ENCODE data around the gene UPK3BL2.
"Not testable (repeated sequence)": the region's sequence is repeated elsewhere in the genome, so short reads cannot be mapped to it uniquely, and the experiment has no call there.

UPK3BL2 gene

DNA sequence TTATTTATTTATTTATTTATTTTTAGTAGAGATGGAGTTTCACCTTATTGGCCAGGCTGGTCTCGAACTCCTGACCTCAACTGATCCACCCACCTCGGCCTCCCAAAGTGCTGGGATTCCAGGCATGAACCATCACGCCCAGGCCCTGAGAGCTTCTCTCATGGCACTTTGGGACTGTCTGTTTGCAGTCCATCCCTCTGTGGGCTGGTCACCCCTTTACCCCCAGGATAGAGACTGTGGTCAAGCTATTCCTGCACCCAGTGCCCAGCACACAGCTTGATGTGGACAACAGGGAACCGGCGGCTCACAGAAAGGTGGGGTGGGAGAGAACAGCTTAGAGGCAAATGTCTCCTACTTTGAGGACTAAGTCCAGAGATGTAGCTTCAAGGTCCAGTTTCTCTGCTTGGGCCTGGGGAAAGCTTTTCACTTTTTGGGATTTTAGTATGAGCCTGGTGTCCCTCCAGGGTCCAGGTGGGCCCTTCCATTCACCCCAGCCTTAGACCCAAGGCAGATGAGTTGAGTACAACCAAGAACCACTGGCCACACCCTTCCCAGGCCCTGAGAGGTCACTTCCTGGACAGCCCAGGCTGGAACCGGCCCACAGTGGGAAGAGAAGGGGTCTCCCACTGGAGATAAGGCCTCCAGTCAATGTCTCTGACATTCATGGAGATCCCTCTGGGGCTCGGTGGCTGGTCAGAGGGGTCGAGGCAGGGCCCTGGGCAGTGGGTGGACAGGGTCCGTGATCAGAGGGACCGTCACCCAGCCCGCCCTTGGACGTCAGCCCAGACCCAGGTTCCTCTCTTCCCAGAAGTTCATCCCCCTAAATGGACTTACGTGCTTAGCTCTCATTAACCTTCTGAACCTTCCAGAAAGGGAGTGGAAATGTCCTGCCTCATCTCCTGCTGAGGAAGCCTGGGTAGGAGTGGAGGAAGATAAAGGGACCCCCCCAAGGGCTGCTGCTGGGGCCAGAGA lies 15.4 kb downstream of the UPK3BL2 start:
- not testable (repeated sequence) for DNase-seq

DNA sequence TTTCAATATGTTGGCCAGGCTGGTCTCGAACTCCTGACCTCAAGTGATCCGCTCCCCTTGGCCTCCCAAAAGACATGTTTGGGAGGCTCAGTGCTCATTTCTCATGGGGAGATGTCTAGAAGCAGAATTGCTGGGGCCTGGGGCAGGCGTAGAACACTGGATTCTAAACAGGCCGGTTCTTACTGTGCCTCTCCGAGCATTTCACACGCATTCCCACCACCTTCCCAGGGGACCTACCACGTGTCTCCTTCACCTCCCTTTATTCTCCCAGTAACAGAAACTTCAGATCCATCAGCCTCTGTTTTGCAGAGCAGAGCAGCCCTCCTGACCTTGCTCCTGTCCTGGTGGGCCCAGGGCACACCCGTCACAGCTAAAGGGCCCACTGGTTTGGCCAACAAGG lies 16.3 kb downstream of the UPK3BL2 start:
- not testable (repeated sequence) for DNase-seq

DNA sequence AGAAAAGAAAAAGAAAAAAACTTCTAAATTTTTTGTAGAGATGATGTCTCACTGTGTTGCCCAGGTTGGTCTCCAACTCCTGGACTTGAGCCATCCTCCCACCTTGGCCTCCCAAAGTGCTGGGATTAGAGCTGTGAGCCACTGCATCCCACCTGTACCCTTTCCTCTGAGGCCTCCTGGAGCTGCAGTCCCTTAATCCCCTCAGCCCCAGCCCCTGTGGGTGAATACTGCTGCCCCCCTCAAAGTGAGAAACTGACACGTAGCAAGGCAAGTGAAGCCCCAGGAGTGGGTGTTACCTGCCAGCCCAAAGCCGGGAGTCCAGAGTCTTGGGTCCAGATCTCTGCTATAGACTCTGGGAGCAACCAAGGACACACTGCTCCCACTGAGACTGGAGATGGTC lies 18.7 kb downstream of the UPK3BL2 start:
- not testable (repeated sequence) for DNase-seq

DNA sequence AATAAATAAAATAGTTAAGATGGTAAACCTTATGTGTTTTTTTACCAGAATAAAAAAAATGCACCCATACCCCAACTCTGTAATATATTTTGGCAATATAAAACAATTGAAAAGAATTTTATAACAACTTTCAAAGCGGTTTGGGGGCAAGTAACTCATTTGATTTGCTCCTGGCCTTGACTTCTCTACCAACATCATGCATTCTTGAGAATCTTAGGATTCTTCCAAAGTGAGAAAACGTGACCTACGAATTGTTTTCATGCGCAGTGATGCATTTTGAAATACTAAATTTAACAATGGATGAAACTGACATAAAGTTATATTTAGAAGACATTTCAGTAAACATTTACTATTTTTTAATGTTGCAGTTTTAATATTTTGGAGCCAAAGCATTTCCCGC lies 22.7 kb downstream of the UPK3BL2 start:
- DNase-seq = not testable (repeated sequence)

DNA sequence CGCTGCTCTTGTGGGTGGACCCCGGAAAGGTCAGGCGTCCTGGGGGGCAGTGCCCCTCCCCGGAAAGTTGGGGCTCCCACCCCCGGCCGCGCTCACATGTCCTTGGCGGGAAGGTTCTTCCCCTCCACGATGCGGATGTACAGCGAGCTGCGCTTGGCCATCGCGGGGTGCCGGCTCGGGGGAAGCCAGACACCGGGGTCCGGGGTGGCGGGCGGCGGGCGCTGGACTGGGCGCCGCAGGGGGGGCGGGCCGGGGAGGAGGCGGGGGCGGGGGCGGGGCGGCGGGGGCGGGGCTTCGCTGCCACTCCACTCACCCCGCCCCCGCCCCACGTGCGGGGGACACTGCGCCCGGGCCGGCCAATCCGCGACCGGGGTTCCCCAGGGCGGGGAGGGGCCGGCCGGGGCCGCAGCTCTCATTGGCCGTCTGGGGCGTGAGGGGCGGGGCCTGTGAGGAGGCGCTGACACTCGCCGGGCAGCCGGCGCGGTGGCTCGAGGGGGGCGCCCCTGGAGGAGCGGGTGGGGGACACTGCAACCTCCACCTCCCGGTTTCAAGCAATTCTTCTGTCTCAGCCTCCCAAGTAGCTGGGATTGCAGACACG lies 25.8 kb downstream of the UPK3BL2 start, which contains the start of gene RASA4B:
Gene RASA4B, minus strand, starts transcription at position 228 of the 598 bp plus-strand sequence. Its CDS starts 67 bp downstream, at position 161.
- DNase-seq = not testable (repeated sequence)

DNA sequence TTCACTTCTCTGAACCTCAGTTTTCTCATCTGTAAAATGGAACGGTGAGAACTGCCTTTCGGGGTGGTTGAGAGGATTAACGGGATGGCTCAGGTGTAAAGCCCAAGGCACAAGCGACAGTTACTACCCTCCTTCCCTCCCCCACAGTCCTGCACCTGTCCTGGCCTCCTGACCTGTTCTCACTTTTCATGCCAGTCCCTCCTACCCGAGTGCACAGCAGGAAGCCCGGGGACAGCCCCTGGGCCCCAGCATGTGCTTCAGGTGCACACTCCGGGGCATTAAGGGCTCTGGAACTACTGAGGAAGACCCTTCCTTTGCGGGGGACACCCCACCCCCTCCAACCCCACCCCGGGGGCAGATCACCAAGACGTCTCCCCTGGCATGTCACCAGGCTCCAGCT lies 26.5 kb downstream of the UPK3BL2 start:
- not testable (repeated sequence) for DNase-seq

DNA sequence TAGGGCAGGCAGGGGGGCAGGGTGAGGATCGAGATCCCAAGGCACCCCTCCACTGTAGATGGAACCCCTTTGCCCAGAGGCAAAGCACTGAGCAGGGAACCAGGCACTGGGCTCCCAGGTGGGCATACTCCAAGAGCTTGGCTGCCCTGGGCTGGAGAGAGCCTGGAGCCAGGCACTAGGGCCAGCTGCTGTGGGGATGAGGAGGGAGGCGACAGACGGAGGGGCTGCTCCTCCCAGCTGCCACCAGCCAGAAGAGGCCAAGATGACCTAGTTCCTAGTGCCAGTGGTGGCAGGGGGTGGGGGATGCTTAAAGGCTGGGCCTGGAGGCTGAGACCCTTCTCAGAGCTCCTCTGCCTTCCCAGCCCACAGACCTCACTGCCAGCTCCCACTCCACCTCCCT lies 27.6 kb downstream of the UPK3BL2 start:
- not testable (repeated sequence) for DNase-seq

DNA sequence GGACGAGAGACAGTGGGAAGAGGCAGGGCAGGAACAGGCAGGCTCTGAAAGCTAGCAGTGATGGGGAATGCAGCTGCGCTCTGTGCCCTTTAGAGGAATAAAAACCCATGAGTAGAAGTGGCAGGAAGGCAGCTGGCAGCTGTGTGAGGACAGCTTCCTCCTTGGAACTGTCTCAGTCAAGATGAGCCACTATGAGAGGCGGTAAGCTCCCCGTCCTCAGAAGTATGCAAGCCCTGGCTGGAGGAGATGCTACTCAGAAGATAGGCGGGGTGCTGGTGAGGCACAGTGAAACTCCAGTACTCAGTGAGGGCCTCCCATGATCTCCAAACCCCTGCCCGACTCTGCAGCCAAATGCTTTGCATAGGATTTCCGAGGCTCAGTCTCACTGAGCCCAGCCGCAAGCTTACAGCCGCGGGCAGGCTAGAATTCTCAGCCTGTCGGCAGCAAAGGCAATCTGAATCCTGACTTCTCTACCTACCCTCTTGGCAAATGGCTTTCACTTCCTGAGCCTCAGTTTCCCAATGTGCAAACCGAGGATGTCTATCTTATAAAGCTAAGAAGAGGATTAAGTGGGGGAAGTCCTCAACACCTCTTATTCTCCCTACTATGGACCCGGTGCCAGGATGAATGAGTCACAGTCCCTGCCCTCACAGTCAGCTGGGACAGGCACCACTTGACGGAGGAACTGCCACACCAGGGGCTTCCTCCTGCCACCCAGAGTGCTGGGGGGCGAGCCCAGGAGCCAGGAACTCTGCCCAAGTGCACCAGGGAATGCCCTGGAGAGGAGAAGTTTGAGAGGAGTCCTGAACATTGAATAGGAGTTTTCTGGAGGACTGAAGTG lies 28.4 kb downstream of the UPK3BL2 start:
- not testable (repeated sequence) for DNase-seq

DNA sequence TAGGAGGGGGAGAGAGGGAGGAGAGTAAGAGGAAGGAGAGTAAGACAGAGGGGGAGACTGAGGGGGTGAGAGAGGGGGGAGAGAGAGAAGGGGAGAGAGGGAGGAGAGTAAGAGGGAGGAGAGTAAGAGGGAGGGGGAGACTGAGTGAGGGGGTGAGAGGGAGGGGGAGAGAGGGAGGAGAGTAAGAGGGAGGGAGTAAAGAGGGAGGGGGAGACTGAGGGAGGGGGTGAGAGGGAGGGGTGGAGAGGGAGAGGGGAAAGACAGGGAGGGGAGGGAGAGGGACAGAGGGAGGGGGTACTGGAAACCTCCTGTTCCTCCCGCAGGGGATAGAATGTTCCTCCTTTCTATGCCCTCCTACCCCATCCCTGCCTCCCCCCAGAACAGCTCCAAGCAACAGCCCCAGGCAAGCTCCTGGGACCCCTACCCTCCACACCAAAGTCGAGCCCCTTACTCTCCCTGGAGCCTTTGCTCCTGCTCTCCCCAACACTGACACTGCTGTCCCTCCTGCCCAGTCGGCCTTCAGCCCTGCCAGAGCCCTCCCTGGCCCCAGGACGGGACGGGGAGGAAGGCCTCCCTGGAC lies 30.8 kb downstream of the UPK3BL2 start:
- DNase-seq = peak; percentile 50

DNA sequence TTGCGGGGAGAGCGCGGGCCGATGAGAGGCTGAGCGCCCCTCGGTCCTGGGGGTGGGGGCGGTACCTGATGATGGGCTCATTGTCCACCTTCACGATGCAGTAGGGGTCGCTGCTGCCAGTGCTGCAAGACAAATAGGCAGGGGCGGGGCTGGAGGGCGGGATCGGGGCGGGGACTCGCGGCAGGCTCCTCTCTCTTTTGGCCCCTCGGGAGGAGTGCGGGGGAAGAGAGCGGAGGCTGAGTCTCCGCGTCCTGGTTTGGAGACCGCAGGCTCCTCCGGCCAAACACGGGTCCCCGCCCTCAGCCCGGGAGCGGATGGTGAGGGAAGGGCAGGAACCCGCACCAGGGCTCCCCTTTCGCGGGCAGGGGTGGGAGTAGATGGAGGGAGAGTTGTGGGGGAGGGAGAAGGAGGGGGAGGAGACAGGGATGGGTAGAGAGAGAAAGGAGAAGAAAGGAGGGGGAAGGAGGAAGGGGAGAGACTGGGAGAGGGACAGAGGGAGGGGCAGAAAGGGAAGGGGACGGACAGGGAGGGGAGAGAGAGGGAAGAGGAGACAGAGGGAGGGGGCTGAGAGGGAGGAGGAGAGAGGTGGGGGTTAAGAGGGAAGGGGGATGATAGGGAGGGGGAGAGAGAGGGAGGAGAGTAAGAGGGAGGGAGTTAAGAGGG lies 31.5 kb downstream of the UPK3BL2 start:
- DNase-seq = not testable (repeated sequence)

DNA sequence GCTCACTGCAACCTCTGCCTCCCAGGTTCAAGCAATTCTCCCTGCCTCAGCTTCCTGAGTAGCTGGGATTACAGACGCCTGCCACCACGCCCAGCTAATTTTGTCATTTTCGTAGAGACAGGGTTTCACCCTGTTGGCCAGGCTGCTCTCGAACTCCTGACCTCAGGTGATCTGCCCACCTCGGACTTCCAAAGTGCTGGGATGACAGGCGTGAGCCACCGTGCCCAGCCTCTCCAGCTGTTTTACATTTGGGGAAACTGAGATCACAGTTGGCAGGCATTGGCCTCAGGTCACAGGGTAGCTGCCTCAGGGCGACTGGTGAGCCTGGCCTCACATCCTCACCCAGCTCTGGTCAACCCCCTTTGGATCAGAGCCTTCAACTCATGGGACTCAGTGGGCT lies 32.9 kb downstream of the UPK3BL2 start:
- not testable (repeated sequence) for DNase-seq

DNA sequence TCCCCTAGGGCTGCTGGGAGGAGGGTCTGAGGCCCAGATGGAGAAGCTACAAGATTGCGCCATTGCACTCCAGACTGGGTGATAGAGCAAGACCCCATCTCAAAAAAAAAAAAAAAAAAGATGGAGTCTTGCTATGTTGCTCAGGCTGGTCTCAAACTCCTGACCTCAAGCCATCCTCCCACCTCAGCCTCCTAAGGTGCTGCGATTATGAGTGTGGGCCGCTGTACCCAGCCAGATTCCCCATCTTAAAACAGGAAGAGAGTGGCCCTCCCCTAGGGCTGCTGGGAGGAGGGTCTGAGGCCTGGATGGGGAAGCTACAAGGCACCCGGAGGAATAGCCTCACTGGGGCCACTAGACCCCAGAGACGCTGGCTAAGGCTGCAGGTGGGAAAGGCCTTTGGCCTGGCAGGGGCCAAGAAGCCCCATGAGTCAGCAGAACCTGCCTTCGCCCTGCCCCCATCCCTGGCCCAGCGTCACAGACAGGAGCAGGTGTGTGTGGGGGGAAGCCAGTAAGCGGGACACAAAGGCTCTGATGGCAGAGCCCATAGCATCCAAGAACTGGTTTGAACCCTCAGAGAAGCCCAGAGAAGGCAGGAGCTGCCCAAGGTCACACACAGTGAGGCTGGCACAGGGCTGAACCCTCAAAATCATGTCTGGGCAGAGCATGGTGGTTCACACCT lies 35.9 kb downstream of the UPK3BL2 start:
- DNase-seq = not testable (repeated sequence)

DNA sequence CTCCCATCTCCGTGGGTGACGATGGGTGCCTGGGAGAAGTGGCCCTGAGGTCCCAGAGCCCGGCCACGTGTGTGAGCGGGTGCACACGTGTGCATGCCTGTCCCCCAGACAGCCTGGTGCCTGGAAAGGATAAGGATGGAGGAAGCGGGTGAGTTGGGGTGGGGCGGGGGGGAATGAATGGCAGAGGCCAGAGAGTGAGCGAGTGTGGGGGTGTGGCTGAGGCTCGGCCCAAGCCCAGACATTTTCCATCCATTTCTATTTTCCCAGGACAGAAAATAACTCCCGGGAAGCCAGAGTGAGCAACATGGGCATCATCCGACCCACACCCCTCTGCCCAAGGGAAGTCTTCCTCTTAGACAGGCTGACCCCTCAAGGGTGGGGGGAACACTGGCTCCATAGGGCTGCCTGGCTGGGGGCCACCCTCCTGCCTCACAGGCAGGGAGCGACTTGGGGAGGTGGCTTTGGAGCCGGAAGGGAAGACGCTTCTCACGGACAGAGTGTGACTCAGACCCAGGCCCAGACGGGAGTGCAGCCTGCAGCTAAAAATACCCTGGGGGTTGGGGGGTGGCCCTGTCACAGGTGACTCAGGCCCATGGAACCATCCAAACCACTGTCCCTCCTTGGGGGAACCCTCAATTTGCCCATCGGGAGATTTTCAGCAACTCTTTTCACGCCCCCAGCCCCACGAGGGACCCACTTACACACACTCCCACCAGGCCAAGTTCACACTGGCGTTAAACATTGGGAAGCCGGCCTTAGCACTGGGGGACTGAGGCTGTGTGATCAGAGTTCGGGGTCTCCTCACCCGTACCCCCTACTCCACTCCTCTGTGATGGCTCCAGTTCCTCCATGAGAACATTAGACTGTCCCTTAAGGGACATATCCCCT lies 38.0 kb downstream of the UPK3BL2 start:
- not testable (repeated sequence) for DNase-seq

DNA sequence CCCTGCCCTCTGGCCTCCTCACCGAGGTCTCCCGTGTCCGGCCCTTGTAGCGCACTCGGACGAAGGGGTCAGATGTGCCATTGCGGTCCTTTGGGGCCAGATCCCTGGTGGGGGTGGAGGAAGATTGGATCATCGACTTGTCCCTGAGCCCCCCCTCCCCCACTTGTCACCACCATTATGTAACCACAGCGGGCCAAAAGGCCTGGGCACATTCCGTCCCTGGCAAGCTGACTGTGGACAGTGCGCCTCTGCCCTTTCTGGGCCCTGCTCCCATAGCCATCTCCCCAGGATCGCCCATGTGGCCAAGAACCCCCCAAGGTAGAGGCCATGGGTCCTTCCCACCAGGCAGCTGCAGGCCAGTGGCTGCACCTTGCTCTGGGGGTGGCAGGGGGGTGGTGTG lies 40.4 kb downstream of the UPK3BL2 start:
- not testable (repeated sequence) for DNase-seq

DNA sequence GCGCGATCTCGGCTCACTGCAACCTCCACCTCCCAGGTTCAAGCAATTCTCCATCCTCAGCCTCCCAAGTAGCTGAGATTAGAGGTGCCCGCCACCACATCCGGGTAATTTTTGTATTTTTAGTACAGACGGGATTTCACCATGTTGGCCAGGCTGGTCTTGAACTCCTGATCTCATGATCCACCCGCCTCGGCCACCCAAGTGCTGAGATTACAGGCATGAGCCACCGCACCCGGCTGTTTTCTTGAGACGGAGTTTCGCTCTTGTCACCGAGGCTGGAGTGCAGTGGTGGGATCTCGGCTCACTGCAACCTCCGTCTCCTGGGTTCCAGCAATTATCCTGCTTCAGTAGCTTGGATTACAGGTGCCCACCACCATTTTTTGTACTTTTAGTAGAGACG lies 45.2 kb downstream of the UPK3BL2 start:
- not testable (repeated sequence) for DNase-seq

DNA sequence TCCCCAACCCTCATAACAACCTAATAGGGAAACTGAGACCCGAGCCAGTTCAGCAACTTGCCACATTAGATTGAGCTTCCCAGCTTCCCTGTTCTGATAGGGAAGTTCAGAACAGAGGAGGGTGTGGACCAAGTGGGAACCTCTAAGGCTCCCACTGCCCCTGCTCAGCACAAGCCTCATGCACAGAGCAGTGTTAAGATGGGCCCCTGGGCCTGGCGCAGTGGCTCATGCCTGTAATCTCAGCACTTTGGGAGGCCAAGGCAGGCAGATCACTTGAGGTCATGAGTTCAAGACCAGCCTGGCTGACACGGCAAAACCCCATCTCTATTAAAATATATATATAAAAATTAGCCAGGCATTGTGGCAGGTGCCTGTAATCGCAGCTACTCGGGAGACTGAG lies 46.2 kb downstream of the UPK3BL2 start:
- DNase-seq = not testable (repeated sequence)

DNA sequence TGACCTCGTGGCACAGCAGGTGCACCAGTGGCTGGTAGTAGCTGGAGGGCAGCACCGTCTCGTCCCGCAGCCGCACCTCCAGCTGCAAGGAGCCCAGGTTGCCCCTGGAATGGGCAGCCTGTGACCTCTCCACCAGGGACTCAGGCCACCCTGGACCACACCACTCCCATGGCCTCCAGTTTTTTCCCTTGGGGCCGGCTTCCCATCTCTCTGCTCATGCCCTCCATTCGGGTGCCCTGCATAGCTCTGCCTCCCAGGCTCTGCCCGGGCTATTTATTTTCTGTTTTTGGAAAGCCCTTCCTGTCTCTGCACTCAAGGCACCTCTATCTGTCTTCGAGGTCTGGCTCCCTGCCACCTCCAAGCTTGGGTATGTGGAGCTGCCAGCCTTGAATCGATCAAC lies 46.6 kb downstream of the UPK3BL2 start:
- DNase-seq = not testable (repeated sequence)

DNA sequence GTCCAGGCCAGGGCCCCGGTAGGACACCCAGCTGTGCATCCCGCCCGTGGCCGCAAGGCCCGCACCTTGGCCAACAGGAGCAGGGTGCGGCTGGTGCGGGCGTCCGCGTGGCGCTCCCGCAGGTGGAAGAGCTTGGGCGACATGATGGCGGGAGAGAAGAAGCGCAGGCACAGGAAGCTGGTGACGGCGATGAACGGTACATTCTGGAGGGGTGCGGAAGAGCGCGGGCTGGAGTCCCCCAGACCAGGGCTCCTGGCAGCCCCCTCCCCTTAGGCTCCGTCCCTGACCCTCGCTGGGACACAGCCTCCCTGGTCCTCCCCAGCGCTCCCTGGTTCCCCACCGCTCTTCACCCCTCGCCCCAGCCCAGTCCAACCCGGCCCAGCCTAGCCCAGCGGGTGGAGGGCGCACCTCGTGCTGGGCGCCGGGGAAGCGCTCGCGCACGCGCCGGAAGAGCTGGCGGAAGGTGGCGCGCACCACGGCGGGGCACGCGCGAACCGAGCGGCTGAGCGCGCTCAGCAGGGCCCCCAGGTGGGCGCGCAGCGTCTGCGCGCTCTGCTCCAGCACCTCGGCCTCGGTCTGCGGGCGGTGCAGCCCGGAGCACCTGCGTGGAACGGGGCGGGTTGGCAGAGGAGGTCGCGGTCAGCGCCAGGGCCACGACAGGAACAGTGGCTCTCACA lies 48.9 kb downstream of the UPK3BL2 start:
- not testable (repeated sequence) for DNase-seq

DNA sequence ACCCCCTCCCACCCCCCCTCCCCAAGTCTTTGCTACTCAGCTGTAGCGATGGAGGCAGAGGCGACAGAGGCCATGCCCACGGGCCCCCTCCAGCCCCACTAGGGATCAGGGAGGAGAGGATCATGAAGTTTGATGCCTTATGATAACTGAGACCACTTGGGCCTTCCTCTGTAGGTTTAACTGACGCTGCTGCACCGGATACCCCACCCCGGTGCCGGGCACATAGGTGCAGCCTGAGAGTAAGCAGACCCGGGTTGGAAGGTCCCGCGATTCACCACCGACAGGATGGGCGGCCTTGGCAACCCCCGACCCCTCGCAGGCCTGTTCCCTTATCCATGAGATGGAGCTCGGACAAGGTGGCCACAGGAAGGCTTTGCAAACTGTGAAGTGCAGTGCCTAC lies 49.5 kb downstream of the UPK3BL2 start:
- not testable (repeated sequence) for DNase-seq

Measured in inflammatory macrophage treated with lipopolysaccharide for 4 hours (primary cell).